ENCODE results near the gene LOXL1.
"Not testable (repeated sequence)": the region's sequence is repeated elsewhere in the genome, so short reads cannot be mapped to it uniquely, and the experiment has no call there.

LOXL1 gene

DNA sequence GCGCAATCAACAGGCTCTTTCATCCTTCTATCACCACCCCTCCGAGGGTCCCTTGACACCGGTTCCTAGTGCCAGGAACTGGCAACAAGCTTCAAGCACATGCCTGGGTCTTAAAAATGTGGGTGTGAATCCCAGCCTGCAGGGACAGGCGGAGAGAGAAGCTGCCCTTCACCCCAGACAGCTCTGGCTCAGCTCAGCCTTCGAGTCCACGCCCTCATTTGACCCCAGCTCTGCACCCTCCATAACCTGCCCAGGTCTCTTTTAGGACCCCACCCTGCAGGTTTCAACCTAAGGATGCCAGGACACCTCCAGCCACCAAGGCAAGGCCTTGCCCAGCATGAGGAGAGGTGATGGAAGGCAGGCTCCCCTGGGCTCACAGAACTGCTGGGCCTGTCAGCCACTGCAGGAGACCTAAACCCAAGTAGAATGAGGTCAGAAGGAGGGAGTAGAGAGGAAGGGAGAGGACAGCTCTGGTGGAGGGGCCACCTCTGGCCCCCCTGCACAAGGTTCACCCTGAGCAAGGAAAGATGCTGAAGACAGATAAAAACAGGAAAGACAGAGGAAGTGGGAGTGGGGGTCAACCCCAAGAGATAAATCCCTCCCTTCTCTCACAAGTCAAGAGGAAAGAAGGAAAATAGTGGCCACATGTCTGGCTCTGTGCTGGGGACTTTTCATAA, 2.6 kb upstream of the LOXL1 start:
- DNase-seq = peak; percentile 41

DNA sequence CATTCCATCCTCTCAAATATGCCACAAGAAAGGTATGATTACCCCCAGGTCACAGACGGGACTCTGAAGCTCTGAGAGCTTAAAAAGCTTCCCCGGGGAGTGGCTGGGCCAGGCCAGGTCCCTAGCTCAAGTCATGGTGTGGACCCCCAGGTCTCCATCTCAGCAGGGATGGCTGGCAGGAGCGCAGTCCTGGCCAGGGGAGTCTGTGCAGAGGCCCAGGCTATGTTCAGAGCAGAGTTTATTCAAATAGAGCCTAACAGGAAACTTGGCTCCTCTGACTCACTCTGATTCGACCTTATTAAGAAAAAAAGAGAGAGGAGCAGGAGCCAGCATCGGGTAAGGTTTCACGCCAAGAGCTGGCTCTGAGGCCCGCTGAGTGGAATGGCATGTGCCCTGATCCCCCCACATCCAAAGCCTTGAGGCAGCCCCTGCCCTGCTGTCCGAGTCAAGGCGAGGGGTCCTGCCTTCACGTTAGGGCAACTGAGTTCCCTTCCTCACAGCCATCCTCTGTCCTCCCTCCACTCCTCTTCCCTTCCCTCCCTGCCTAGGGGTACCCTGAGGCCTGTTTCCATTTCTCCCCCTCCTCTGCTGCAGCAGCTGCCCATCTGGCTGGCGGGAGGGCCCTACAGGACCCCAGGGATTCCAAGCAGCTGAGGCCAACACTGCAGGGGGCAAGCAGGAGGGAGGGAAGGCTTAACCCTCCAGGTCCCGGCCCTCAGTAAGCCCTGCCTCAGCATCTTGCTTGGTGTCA, 1.9 kb upstream of the LOXL1 start:
- DNase-seq = peak; percentile 90

DNA sequence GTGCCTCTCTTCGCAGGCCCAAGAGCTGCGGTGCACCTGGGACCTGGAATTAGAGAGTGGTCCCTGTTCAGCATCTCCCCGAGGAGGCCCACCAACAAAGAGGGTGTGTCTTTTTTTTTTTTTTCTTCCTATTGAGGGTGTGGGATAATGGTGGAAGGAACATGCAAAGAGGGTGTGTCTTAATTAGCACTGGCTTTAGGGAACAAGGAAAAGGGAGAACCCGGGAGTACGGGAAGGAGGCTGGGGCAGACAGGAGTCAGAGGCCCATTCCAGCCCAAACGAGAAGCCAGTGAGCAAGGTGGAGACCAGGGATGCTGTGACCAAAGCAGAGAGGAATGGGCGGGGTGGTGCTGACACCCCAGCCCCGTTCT, 429 bp upstream of the LOXL1 start:
- DNase-seq = no peak

DNA sequence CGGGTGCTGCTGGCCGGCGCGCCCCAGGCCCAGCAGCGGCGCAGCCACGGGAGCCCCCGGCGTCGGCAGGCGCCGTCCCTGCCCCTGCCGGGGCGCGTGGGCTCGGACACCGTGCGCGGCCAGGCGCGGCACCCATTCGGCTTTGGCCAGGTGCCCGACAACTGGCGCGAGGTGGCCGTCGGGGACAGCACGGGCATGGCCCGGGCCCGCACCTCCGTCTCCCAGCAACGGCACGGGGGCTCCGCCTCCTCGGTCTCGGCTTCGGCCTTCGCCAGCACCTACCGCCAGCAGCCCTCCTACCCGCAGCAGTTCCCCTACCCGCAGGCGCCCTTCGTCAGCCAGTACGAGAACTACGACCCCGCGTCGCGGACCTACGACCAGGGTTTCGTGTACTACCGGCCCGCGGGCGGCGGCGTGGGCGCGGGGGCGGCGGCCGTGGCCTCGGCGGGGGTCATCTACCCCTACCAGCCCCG, 777 bp downstream of the LOXL1 start:
- DNase-seq = no peak

DNA sequence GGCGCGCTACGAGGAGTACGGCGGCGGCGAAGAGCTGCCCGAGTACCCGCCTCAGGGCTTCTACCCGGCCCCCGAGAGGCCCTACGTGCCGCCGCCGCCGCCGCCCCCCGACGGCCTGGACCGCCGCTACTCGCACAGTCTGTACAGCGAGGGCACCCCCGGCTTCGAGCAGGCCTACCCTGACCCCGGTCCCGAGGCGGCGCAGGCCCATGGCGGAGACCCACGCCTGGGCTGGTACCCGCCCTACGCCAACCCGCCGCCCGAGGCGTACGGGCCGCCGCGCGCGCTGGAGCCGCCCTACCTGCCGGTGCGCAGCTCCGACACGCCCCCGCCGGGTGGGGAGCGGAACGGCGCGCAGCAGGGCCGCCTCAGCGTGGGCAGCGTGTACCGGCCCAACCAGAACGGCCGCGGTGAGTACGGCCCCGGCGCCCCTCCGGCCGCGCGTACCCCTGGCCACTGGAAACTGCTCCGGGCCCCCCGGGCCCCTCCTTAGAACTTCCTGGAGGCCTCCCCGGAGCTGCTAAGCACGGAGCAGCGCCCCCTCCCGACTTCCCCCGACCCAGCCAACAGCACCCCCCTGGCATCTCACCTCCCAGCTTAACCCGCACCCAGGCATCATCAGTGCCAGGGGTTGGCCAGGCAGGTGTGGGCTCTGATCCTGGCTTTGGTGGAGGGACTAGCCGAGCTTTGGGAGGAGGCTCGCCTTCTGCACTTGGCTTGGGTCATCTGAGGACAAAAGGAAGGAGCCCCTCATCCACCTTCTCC, 1.4 kb downstream of the LOXL1 start:
- peak; percentile 36 for DNase-seq

DNA sequence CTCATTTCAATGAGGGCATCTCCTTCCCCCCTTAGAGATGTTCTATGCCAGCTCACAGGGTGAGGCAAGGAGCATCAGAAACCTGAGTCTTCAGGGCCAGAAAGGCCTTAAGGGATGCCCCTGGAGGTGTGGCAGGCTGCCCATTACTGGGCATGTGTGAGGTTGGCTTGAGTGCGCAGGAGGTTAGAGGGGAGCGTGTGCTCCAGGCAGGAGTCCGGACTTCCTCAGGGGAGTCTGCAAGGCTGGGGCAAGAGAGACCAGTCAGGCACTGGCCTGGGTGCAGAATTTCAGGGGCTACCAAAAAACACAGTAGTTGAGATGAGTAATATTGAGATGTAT, 1.9 kb downstream of the LOXL1 start:
- DNase-seq = no peak

DNA sequence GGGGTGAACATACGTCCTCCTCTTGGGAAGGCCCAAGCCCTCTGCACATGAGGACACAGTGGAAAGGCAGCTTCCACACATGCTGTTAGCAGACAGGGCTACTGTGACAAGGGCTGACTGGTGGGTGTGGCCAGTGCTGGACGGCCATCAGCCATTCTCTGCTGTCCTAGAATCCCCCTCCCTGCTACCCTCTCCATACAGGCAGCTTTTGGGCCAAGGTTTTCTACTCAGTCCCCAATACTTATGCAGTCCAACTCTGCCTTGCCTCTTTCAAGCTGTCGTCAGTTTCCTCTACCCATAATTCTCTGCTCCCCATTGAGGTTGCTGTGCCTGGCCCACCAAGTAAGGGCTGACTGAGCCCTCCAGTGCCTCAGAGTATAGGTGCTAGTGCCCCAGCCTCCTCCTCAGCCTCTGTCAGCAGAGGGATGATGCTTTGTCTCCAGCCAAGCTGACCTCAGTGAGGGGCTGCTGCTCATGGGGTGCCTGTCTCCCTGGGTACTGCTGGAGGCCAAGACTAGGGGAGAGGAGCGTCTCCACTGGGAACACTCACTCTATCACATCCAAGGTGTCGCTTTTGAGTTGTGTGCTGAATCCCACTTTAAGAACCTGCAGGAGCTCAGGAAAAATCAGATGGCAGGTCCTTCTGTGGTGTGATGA, 2.8 kb downstream of the LOXL1 start:
- DNase-seq = no peak

DNA sequence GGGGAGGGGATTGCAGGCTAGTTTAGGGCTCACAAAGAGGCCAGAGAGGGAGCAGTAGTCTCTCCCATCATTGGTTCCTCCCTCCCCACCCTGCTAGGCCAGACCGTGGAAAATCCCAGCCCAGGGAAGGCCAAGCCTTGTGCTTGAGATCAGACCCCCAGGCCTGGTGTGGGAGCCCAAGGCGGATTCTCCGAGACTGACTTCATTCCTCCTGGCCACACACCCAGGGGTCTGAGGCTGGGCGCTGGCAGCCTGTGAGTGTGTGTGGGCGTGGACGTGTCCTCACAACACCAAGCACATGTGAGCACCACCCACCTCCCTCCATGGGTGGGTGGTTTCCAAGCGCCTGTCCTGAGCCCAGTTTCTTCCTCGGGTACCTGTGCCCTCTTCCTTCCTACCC, 4.1 kb downstream of the LOXL1 start:
- DNase-seq = peak; percentile 81

DNA sequence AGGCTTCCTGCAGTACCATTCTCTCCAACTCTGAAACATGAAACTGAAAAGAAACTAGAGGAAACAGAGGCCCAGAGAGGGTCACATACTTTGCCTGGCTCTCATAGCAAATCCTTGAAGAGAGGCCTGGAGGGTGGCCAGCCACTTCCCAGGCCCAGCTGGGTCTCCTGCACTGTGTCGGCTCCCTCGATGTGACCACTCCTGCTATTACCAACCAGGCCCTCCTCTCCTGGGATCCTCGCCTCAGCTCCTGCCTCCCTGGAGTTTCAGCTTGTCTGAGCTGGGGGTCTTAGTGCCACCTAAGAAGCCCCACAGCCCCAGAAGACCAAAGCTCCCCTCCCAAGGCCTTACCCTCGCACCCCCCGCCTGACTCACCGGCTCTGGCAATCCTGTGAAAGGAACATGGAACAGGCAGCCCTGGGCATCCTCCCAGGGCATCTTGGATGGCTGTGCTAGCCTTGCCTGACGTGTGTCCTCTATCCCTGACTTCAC, 4.6 kb downstream of the LOXL1 start:
- DNase-seq = peak; percentile 40

DNA sequence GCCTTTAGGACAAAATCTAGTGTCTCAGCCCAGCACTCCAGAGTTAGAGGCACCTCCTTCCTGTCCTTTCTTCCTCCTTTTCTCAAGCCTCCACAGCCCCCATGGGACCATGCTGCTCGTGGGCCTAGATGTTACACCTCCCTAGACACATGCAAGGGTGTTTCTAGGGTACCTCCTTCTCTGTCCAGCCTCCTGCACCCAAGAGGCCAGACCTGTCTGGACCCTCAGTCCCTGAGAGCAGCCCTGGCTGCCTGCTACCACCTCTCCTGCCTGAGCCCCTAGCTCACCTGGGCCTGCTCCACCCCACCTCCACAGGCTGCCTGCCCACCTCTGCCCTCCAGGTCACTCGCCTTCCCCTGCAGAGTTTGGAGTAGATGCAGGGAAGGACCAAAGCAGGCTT, 5.2 kb downstream of the LOXL1 start:
- no peak for DNase-seq

DNA sequence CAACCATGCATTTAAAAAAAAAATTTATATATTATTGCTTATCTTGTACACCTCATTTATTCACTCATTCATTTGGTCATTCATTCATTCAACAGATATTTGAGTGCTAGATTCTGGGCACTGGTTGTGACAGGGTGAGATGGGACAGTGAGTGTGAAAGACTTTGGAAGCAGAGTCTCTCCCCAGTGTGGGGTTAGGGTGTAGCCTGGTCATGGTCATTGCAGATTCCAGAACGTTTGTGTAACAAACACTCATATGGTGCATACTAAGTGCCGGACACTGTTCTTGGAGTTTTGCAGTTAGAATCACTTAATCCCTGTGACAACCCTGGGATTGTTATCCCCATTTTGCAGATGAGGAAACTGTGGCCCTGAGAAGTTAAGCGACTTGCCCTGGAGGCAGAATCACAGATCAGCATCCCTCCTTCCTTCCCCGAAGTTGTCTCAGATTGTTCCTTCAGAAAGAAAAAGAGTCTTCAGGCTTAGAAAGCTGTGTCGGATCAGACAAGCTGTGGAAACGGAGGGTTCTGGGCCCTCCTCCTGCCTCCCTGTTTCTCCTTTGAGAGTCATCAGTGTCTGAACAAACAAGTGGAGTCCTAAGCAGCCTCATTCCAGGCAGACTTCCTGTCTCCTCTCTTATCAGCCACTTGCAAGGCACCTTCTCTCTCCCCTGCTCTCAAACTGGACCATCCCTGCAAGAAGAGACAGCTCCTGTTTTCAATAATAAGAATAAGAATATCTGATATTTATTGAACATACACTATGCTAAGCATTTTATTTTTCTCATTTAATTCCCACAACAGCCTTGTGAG, 6.3 kb downstream of the LOXL1 start:
- DNase-seq = no peak

DNA sequence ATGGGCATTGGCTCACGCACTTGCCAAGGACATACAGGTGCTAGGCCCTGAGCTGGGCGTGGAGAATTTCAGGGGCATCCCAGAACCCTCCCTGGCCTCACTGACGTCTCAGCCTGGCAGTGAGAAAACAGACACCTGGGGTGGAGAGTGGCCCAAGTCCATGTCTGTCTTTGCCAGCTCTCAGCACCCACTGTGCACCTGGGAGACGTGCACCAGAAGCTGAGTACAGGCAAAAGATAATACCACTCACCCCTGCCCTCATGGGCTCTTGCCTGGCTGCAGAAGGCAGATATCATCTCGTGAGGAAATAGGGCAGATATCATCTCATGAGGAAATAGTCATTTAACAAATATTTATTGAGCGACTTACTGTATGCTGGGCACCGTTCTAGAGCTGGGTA, 8.0 kb downstream of the LOXL1 start:
- DNase-seq = no peak

DNA sequence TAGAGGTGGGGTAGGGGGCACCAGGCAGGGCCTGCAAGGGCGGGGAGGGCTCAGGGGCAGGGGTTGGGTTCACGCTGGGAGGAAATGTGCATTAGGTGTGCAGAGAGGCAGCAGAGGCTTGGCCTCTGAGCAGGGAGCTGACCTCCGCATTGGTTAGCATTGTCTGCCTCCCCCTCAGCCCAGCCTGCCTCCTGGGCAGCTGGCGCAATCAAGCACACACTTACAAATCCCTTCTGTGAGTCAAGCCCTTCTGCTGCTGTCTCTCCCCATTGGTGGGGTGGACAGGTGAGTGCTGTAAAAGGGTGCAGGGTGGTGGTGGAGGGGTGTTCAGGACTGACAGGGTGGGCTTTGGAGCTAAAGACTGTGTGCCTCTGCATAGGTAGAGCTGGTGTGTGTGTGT, 9.3 kb downstream of the LOXL1 start:
- DNase-seq = peak; percentile 23

DNA sequence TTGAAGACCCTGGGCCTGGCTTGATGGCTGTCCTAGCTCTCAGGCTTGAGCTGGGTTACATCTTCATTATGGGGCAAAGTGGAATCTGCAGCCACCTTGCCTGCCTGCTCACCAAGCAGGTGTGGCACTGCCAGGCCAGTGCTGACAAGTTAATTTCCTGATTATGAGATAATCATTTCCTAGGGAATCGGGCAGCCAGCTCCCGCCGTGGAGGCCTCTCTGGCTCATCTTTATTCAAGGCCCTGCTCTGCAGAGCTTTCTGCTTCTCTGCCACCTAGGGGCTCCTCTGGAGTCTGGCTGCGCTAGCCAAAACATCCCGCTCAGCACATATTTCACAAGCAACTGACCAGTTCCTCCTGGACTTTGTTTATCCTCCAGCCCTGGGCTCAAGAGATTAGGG, 9.9 kb downstream of the LOXL1 start:
- peak; percentile 29 for DNase-seq

DNA sequence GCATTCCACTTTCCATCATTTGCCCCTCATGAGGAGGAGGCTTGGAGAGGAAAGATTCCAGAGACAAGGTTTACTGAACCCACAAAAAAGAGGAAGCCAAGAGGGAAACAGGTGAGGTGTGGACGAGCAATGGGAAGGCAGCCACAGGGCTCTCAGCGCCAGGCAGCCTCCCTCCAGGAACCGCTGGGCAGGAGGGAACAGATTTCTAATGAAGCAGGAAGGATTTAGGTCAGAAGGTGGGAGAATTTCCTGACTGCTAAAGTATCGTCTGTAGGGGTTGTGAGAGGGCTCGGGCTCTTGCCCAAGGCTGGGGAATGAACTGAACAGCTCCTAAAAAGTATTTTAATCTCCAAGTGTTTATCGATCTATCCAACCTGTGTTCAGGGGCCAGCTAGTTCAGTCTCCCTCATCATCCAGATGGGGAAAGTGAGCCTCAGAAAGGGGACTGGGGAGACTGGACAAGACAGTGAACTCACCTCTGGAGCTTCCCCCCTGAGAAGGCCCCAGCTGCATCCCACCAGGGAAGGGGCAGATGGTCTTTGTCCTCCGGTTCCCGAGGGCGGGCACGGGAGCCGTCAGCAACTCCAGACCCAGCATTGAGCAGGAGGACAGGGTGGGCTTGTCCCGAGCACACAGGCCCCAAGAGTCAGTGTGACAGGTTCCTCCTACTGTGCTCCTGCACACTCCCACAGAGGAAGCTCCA, 10.5 kb downstream of the LOXL1 start:
- no peak for DNase-seq

DNA sequence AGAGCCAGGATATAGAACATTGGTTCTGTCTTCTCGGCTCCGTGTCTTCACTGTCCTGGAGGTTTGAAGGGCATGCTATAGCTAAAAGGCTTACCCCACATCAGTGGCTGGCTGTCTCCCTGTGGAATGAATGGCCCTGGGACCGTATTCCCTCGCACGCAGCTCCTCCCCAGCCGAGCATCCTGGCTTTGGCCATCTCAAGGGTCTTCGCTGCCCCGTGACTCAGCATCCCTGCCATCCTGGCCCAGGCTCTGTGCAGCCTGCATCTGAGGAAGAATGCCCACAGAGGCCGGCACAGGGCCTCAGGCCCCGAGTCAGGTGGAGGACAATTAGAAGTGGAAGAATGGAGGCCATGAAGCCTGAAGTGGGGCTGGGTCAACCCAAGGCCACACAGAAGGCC, 11.0 kb downstream of the LOXL1 start:
- DNase-seq = no peak

DNA sequence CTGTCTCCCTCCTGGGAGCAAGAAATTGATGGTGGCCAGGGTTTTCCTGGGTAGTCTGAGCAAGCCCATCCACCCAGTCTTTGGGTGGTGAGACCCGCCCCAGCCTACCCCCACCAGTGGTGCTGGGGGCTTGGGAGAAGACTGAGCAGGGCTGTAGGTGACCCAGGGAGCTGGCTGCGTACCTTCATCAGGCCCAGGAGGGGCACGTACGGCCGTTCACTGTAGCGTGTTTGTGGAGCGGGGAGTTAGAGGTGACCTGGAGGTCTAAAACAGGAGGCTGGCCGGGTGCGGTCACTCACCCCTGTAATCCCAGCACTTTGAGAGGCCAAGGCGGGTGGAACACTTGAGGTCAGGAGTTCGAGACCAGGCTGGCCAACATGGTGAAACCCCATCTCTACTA, 11.5 kb downstream of the LOXL1 start:
- no peak for DNase-seq

DNA sequence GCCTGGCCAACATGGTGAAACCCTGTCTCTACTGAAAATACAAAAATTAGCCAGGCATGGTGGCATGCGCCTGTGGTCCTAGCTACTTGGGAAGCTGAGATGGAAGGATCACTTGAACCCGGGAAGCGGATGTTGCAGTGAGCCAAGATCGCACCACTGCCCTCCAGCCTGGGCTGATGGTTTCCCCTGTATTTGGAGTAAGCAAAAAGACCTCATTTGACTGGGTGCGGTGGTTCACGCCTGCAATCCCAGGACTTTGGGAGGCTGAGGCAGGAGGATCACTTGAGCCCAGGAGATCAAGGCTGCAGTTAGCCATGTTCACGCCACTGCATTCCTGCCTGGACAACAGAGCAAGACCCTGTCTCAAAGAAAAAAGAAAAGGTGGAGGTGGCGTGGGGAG, 12.3 kb downstream of the LOXL1 start:
- DNase-seq = not testable (repeated sequence)

DNA sequence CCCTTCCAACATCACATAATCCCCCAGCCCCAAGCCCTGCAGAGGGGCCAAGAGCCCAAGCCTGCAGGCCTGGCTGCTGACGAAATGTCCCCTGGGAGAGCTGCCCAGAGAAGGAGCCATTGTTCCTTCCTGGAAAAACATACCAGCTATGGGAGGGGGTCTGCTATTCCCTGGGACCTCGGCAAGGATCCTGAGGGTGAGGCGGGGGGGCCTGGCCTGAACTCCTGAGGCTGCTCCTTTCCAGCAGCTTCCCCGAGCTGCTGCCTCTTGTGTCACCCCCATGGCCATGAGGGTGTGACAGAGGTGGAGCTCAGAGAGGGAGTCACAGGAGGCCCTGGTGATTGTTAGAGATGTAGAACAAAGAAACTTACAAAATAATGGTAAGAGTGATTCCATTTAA, 12.9 kb downstream of the LOXL1 start:
- DNase-seq = no peak

DNA sequence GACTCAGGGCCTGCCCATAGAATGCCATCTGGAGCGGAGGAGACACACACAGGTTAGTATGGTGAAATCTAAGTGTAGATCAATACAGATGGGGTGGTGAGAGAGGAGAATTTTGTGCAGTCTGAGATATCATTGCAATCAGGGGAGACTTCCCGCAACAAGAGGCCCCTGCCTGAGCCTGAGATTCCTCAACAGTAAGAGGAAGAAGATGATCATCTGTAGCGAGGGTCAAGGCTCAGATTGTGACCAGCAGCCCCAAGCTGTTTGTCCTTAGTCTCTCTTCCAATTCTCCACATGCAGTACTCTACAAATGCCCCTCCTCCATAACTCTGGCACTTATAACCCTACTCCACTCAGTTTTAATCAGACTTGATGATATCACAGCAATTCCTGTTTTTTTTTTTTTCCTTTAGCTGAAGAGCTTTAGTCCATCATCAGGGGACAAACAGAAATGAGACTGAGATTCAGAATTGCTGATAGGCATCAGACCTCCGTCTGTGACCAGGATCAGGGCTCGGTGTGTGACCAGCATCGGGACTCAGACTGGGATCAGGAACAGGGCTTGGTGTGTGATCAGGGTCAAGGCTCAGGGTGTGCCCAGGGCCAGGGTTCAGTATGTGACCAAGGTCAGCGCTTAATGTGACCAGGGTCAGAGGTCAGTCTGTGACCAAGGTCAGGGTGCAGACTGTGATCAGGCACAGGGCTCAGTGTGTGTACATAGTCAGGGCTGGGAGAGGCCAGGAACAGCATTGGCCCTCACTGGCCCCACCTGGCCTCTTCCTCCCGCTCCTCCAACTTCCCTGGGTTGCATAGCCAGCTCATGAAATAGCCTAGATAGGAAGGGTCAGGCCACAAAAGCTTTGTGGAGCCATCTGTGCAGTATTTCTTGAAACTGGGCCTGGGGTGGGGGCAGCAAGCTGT, 14.1 kb downstream of the LOXL1 start:
- DNase-seq = peak; percentile 61

DNA sequence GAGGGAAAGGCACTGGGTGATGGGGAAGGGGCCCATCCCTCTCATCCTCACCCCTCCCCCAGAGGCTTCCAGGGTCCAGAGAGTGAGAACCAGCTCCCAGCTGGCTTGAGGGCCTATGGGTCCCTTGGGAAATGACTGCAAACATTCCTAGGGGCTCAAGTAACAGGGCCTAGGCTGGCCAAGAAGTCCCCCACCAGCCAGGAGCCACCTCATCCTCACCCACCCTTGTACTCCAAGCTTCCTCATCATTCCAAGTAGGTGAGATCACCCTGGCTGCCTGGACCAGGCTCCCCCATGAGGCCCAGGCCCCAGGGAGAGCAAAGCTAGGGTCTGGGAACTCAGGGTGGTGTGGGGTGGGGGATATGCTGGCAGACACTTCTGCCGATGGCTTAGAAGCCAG, 14.8 kb downstream of the LOXL1 start:
- DNase-seq = peak; percentile 99

All from fibroblast of upper back skin (primary cell).